Upper lobe of right lung (tissue), 1 donor: ENCODE data around the gene RTL5. TPM values are rescaled to one million over a fixed set of nuclear protein-coding genes. Genes with fewer than 3 reads are reported as not detected.
A peak's percentile ranks its signal among the peaks of the same experiment; 100 is the strongest.

ENCODE experiments used
- ATAC-seq: fragments of 200-7000 bp; cut with Tn5 transposase; one replicate; pipeline ENCODE4 v1.9.1; 2020; ENCODE audit warnings: mild to moderate bottlenecking, moderate library complexity
- DNase-seq: peaks from one replicate; pipeline ENCODE4 v3.0.0-alpha.2; 2020
- H3K27ac ChIP-seq: fragments of 200-600 bp; one replicate; pipeline ENCODE4 v1.8.0; 2022
- H3K27me3 ChIP-seq: fragments of 200-600 bp; one replicate; pipeline ENCODE4 v1.8.0; 2022; ENCODE audit warnings: mild to moderate bottlenecking
- H3K36me3 ChIP-seq: fragments of 200-600 bp; one replicate; pipeline ENCODE4 v1.8.0; 2022
- H3K4me1 ChIP-seq: fragments of 200-600 bp; one replicate; pipeline ENCODE4 v1.8.0; 2022
- H3K4me3 ChIP-seq: fragments of 200-600 bp; one replicate; pipeline ENCODE4 v1.8.0; 2022; ENCODE audit warnings: mild to moderate bottlenecking
- H3K9me3 ChIP-seq: fragments of 200-600 bp; one replicate; pipeline ENCODE4 v1.8.0; 2022
- intact Hi-C: fragments of 100-400 bp; cut with DNase I; formaldehyde crosslinking; loops from one replicate; pipeline ENCODE4 v1.11.0; 2022
- total RNA-seq: library from RNA; stranded (reverse); fragmentation: NEBNext Ultra II Directional; extraction: Animal tissue kit (Norgen Biotek cat#: 25700); gene quantifications from one replicate; pipeline ENCODE4 v1.2.1, GENCODE V29; 2021
- TF ChIP-seq, protein P1 (sequence below): fragments of 200-600 bp; IDR thresholded peaks from one replicate; pipeline ENCODE4 v1.8.0; 2022; ENCODE audit warnings: antibody characterized with exemption
- donor health status: DM: no; HTN: yes; CAD: no; lungs with severe emphysema.

Gene RTL5
- total RNA-seq, 1 donor from 2014 or later: 9.2 TPM

DNA sequence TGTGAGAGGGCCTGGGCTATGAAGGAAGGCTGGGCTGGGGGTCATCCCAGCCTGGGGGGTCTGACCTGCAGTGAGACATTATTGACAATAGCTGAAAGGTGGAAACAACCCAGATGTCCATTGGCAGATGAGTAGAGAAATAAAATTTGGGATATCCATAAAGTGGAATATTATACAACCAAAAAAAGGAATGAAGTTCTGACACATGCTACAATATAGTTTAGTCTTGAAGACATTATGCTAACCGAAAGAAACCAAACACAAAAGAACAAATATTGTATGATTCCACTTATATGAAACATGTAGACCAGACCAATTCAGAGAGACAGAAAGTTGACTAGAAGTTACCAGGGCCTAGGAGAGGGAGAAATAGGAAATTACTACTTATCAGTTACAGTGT, 44.7 kb downstream of the RTL5 start:
- intact Hi-C loops: no loop called here
- Histone ChIP-seq H3K27ac (no peak overlapping the region), H3K4me1 (no peaks in the 10 kb centered on the region), H3K4me3 (no peak overlapping the region), H3K27me3 (no peaks in the 10 kb centered on the region), H3K36me3 (no peaks in the 10 kb centered on the region), H3K9me3 (no peaks in the 10 kb centered on the region)
- DNase-seq: no peak
- no peak for ATAC-seq
- TF ChIP-seq, protein P1, sequence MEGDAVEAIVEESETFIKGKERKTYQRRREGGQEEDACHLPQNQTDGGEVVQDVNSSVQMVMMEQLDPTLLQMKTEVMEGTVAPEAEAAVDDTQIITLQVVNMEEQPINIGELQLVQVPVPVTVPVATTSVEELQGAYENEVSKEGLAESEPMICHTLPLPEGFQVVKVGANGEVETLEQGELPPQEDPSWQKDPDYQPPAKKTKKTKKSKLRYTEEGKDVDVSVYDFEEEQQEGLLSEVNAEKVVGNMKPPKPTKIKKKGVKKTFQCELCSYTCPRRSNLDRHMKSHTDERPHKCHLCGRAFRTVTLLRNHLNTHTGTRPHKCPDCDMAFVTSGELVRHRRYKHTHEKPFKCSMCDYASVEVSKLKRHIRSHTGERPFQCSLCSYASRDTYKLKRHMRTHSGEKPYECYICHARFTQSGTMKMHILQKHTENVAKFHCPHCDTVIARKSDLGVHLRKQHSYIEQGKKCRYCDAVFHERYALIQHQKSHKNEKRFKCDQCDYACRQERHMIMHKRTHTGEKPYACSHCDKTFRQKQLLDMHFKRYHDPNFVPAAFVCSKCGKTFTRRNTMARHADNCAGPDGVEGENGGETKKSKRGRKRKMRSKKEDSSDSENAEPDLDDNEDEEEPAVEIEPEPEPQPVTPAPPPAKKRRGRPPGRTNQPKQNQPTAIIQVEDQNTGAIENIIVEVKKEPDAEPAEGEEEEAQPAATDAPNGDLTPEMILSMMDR: no peak

DNA sequence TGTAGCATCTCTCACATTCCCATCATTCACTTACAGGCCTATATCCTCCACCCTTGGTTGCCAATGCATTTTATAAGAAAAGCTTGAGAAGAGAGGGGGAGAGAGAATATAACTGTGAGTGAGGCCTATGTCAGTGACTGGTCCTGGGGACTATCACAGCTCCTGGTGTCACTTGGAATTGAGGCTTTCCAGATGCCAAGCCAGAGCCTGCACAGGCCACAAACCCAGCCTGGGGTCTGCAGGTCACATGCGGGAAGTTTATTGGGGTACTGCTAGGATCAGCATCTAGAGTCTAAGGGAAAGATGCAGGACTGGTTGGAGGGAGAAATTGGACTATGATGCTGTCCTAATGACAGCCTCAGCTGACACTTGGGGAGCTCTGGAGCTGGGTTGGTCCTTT, 47.6 kb downstream of the RTL5 start:
- intact Hi-C loops: no loop called here
- ATAC-seq (no peak), DNase-seq (no peak)
- TF ChIP-seq, protein P1: no peak
- Histone ChIP-seq H3K27me3 (no peaks in the 10 kb centered on the region), H3K4me3 (no peak overlapping the region), H3K36me3 (no peaks in the 10 kb centered on the region), H3K9me3 (no peaks in the 10 kb centered on the region), H3K27ac (no peak overlapping the region), H3K4me1 (no peaks in the 10 kb centered on the region)

- no peaks in the 10 kb centered on the region for H3K27me3 ChIP-seq
- TF ChIP-seq, protein P1: no peak
- H3K27ac ChIP-seq: no peak overlapping the region
- intact Hi-C loops: no loop called here
- no peak for DNase-seq
- no peak for ATAC-seq
- no peak overlapping the region for H3K4me3 ChIP-seq
- no peaks in the 10 kb centered on the region for H3K36me3 ChIP-seq
- H3K9me3 ChIP-seq: no peaks in the 10 kb centered on the region
- H3K4me1 ChIP-seq: no peaks in the 10 kb centered on the region
Measured at GRCh38 chrX:72083291-72083690, 48.4 kb downstream of the RTL5 start.

- DNase-seq (no peak), ATAC-seq (no peak)
- no peaks in the 10 kb centered on the region for H3K27me3 ChIP-seq
- intact Hi-C loops: no loop called here
- H3K4me1 ChIP-seq: no peaks in the 10 kb centered on the region
- H3K27ac ChIP-seq: no peak overlapping the region
- H3K4me3 ChIP-seq: no peak overlapping the region
- TF ChIP-seq, protein P1: no peak
- no peaks in the 10 kb centered on the region for H3K9me3 ChIP-seq
- H3K36me3 ChIP-seq: no peaks in the 10 kb centered on the region
Measured at GRCh38 chrX:72081605-72082320, 50.0 kb downstream of the RTL5 start.

GRCh38 chrX:72080800-72081199, 50.9 kb downstream of the RTL5 start:
- H3K4me1 ChIP-seq: no peaks in the 10 kb centered on the region
- no peak for DNase-seq
- TF ChIP-seq, protein P1: no peak
- intact Hi-C loops: no loop called here
- no peak overlapping the region for H3K27ac ChIP-seq
- no peaks in the 10 kb centered on the region for H3K36me3 ChIP-seq
- no peaks in the 10 kb centered on the region for H3K9me3 ChIP-seq
- no peak for ATAC-seq
- no peaks in the 10 kb centered on the region for H3K27me3 ChIP-seq
- no peak overlapping the region for H3K4me3 ChIP-seq

DNA sequence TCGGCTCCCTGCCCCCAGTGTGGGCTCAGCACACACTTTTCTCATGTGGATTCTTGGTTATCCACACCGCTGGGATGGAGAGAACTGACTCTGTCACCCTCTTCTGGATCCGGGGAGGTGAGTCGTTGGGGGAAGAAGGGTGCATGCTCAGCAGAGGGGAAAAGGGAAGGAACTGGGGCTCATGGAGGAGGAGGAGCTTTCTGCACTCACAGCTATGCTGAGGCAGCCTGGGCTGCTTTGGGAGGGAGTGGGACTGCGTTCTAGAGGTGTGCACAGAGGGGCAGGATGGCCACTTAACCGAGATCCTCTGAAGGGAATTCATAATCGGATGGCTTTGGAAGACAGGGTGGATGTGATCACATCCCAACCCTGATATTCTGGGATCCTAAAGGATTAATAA, 51.6 kb downstream of the RTL5 start:
- TF ChIP-seq, protein P1: no peak
- Histone ChIP-seq H3K4me3 (peak overlapping the region; percentile 14), H3K36me3 (no peaks in the 10 kb centered on the region), H3K9me3 (no peaks in the 10 kb centered on the region), H3K4me1 (no peaks in the 10 kb centered on the region), H3K27me3 (no peaks in the 10 kb centered on the region), H3K27ac (peak overlapping the region; percentile 51)
- ATAC-seq (peak; percentile 59), DNase-seq (no peak)
- intact Hi-C loops: no loop called here
